Gastroesophageal sphincter (tissue), 2 donors: ENCODE results near the gene NFYA.

Experiments
- EP300 ChIP-seq: sonication (generic); formaldehyde crosslinking; IDR thresholded peaks from one replicate; pipeline ENCODE4 v1.6.1; 2017; ENCODE audit warnings: antibody characterized with exemption, mild to moderate bottlenecking
- POLR2A ChIP-seq, 2 donors: fragments of 450-650 bp; IDR thresholded peaks; one replicate each; pipeline ENCODE4 v1.6.1; 2017; ENCODE audit warnings: antibody characterized with exemption in 2 of 2, mild to moderate bottlenecking in 2 of 2, moderate library complexity in 1 of 2

- TF ChIP-seq EP300 (no peak), POLR2A (IDR thresholded peaks at IDR 0.05) (no peak)
Measured at GRCh38 chr6:41093729-41094128, 21.0 kb downstream of the NFYA start.
